ENCODE data around the gene FOXM1.
A peak's percentile ranks its signal among the peaks of the same experiment; 100 is the strongest.
"Not testable (repeated sequence)": the region's sequence is repeated elsewhere in the genome, so short reads cannot be mapped to it uniquely, and the experiment has no call there.

Gene FOXM1

GRCh38 chr12:2884810-2885209 lies 7.8 kb upstream of the FOXM1 start:
- no peak for DNase-seq

GRCh38 chr12:2879853-2880252 lies 2.9 kb upstream of the FOXM1 start:
- DNase-seq, result no peak

- DNase-seq, result peak; percentile 37
Measured at GRCh38 chr12:2877953-2878732, 1.2 kb upstream of the FOXM1 start.

GRCh38 chr12:2876431-2877046 lies 435 bp downstream of the FOXM1 start:
- no peak for DNase-seq

DNA sequence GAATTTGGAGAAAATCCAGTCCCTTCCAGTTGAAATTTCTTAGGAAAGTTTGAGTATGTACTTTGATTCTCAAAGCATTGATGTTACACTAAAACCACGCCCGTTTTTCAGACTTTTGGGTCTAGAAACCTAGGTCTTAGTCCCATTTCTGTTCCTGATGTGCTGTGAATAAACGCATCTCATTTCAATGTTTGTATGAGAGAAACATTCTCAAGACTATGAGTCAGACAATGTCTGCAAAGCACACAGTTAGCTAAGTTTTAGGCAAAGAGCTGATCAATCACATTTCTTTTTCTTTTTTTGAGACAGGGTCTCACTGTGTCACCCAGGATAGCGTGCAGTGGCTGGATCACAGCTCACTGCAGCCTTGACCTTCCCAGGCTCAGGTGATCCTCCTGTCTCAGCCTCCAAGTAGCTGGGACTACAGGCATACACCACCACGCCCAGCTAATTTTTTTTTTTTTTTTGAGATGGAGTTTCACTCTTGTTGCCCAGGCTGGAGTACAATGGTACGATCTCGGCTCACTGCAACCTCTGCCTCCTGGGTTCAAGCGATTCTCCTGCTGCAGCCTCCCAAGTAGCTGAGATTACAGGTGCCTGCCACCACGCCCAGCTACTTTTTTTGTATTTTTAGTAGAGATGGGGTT lies 7.9 kb downstream of the FOXM1 start:
- DNase-seq, result not testable (repeated sequence)

DNA sequence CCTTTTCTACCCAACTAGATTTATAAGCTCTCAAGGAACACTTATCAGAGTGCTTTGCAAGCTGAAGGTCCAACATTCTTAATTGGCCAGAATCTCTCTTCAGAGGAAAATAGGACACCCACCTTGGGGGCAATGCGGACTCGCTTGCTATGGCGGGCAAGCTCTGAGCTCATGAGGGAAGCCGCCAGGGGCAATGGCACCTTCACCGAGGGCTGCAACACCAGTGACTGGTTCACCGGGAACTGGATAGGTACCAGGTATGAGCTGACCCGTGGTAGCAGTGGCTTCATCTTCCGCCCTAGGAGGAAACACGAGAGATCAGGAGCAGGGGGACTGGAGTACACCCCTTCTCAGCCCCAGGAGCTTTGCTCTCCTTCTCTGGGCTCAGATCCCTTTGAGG lies 12.8 kb downstream of the FOXM1 start:
- DNase-seq, result no peak

DNA sequence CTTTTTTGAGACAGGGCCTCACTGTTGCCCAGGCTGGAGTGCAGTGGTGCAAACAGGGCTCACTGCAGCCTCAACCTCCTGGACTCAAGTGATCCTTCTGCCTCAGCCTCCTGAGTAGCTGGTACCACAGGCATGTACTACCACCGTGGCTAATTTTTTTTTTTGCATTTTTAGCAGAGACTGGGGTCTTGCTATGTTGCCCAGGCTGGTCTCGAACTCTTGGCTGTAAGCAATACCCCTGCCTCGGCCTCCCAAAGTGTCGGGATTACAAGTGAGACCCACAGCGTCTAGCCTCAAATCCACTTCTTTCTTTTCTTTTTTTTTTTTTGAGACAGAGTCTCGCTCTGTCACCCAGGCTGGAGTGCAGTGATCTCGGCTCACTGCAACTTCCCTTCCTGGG lies 13.6 kb downstream of the FOXM1 start:
- DNase-seq, result not testable (repeated sequence)

- no peak for DNase-seq
Measured at GRCh38 chr12:2862876-2863275, 14.1 kb downstream of the FOXM1 start.

- DNase-seq, result no peak
Measured at GRCh38 chr12:2860170-2860569, 16.8 kb downstream of the FOXM1 start.

- DNase-seq, result no peak
Measured at GRCh38 chr12:2858944-2859421, 18.0 kb downstream of the FOXM1 start.

GRCh38 chr12:2858334-2858733 lies 18.6 kb downstream of the FOXM1 start:
- no peak for DNase-seq

GRCh38 chr12:2857576-2857975 lies 19.4 kb downstream of the FOXM1 start:
- no peak for DNase-seq

- no peak for DNase-seq
Measured at GRCh38 chr12:2857021-2857431, 19.9 kb downstream of the FOXM1 start, which contains the start of gene TEX52. TEX52 (minus strand) TSS chr12:2857039; CDS start chr12:2857026, 13 bp downstream.

GRCh38 chr12:2856051-2856450 lies 20.9 kb downstream of the FOXM1 start:
- DNase-seq, result no peak

- DNase-seq, result no peak
Measured at GRCh38 chr12:2855546-2855945, 21.4 kb downstream of the FOXM1 start.

- DNase-seq, result no peak
Measured at GRCh38 chr12:2854669-2855453, 22.1 kb downstream of the FOXM1 start.

DNA sequence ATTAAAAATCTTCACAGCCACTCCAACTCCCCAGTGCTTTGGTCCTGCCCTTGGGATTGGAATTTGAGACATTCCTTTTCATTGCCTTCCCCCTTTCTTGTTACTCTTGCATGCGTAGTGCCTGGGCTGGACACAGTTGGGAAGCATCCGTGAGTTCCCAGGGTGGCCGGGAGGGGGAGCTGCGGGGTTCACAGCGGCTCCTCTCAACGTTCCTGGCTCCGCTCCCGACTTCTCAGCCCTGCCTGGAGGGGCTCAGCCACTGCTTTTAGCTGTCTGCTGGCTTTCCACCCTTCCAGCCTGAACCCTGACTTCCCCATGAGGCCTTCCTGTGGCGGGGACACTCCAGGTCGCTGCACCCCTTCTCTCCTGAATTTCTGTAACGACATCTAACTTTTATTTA lies 23.3 kb downstream of the FOXM1 start:
- no peak for DNase-seq

DNA sequence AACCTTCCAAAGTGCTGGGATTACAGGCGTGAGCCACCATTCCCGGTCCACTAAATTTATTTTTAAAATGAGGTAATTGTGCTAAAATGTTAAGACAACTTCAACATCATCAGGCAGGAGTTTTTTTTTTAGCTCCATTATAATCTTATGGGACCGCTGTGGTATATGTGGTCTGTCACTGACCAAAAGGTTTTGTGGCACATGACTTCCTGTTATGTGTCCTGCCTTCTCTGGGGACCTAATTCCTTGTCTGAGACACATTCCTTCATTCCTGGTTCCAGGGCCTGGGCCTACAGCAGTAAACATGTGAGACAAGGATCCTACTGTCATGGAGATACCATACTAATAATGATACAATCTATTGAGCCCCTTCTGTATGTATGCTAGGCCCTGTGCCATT lies 25.0 kb downstream of the FOXM1 start:
- DNase-seq, result no peak

DNA sequence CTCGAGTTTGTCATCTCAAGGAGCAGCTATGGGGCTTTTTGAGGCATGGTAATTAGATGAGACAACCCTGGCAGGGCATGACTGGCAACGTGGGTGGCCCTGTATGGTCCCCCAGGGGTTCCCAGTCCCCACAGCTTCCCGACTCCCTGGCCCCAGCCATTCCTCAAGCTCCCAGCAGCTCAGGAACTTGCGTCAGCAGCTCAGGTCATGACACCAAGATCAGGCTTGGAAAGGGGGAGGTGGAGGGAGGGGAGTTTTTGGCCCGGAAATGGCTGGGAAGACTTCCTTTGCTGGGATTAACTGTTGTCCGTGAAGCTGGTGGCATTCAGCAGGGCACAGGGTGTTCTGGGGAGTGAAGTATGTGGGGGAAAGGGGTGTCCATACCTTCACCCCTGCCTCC lies 31.7 kb downstream of the FOXM1 start:
- DNase-seq, result no peak

- no peak for DNase-seq
Measured at GRCh38 chr12:2844786-2845185, 32.2 kb downstream of the FOXM1 start.

- DNase-seq, result no peak
Measured at GRCh38 chr12:2842948-2843347, 34.0 kb downstream of the FOXM1 start.

- no peak for DNase-seq
Measured at GRCh38 chr12:2841056-2841650, 35.8 kb downstream of the FOXM1 start.

DNA sequence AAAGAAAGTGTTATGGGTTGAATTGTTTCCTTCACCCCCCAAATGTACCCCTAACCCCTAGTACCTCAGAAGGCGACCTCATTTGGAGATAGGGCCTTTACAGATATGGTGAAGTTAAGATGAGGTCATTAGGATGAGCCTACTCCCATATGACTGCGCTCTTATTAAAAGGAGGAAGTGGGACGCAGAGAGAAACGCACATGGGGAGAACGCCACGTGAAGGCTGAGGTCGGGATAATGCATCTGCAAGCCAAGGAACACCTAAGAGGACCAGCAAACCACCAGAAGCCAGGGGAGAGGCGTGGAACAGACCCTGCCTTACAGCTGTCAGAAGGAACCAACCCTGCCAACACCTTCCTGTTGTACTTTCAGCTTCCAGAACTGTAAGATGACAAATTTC lies 40.4 kb downstream of the FOXM1 start:
- DNase-seq, result no peak

All from NCI-H1417 treated with DMSO at 0.1 percent for 48 hours (cell line).